SU-DHL-6 (cell line): ENCODE results near the gene CMBL.

Experiments used
- EZH2phosphoT487 ChIP-seq: fragments of 200-600 bp; sonication (generic), shearing (Covaris generic); conservative IDR thresholded peaks from 2 replicates; pipeline ENCODE4 v1.6.1; 2018; ENCODE audit warnings: mild to moderate bottlenecking, antibody characterized with exemption, low read length, moderate library complexity, mixed read lengths
- TF ChIP-seq, protein P1 (sequence below): fragments of 200-600 bp; sonication (generic); IDR thresholded peaks from one replicate; pipeline ENCODE4 v1.5.1; 2017; ENCODE audit warnings: antibody characterized with exemption, mild to moderate bottlenecking, low read length, moderate library complexity; ENCODE audit not compliant: insufficient read depth, poor library complexity, severe bottlenecking

DNA sequence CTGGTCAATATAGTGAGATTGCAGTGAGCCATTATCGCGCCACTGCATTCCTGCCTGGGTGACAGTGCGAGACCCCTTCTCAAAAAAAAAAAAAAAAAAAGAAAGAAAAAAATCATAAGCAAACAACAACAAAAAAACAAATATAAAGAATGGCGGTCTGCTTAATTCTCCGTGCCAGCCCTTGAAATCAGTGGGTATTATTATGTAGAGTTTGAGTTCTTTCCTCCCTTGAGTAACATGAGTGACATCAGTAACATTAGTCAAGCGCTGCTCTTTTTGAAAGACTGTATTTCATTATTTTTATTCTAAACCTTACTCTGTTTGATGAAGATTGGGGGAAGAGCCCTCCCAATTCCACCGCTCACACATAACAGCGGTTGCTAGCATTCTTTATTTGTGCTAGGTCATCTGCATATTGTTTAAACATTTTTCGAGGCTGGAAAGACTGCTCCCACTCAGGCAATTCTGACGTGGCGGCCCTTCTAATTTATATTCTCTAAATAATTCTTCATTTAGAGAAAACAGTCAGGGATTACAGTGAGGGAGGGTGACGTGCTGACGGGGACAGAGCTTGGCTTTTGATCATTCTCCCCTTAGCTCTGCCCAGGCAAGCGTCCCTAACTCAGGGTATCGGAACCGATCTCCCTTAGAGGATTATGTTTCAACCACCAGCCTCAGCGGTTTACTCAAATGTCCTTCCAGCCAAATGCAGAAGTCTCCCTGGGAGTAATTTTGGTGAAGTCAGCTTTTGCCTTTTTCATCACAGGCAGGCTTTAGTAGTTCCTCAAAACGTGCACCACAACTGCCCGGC lies 44.9 kb upstream of the CMBL start:
- TF ChIP-seq, protein P1, sequence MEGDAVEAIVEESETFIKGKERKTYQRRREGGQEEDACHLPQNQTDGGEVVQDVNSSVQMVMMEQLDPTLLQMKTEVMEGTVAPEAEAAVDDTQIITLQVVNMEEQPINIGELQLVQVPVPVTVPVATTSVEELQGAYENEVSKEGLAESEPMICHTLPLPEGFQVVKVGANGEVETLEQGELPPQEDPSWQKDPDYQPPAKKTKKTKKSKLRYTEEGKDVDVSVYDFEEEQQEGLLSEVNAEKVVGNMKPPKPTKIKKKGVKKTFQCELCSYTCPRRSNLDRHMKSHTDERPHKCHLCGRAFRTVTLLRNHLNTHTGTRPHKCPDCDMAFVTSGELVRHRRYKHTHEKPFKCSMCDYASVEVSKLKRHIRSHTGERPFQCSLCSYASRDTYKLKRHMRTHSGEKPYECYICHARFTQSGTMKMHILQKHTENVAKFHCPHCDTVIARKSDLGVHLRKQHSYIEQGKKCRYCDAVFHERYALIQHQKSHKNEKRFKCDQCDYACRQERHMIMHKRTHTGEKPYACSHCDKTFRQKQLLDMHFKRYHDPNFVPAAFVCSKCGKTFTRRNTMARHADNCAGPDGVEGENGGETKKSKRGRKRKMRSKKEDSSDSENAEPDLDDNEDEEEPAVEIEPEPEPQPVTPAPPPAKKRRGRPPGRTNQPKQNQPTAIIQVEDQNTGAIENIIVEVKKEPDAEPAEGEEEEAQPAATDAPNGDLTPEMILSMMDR, result no peak
- TF ChIP-seq EZH2phosphoT487, result no peak
